Bronchial epithelial cell (primary cell): Measurements from ENCODE around the gene AKAP11. TPM values are rescaled to one million over a fixed set of nuclear protein-coding genes. Genes with fewer than 3 reads are reported as not detected.

Experiments used
- DNase-seq: peaks from one replicate; pipeline ENCODE4 v3.0.0-alpha.2; 2010; ENCODE audit warnings: low read depth
- FAIRE-seq: peaks from 2 replicates; lab custom pipeline; 2011; peaks lifted over from hg19 to GRCh38; lab: Jason Lieb, UNC
- H3K27me3 ChIP-seq: 2 replicates; pipeline ENCODE4 v1.5.1; 2011; ENCODE audit warnings: low read length; ENCODE audit not compliant: control insufficient read depth, insufficient read depth
- H3K36me3 ChIP-seq: 2 replicates; pipeline ENCODE4 v1.5.1; 2011; ENCODE audit warnings: low read length; ENCODE audit not compliant: control insufficient read depth, insufficient read depth
- H3K4me3 ChIP-seq: 2 replicates; pipeline ENCODE4 v1.5.1; 2011; ENCODE audit warnings: mild to moderate bottlenecking, low read depth, low read length, control low read depth
- CTCF ChIP-seq: IDR thresholded peaks from 2 replicates; pipeline ENCODE4 v1.5.1; 2011; ENCODE audit warnings: mild to moderate bottlenecking, moderate library complexity, low read length, control low read depth, inconsistent platforms; ENCODE audit not compliant: insufficient read depth, severe bottlenecking
- total RNA-seq: library from RNA; depleted of rRNA; stranded (reverse); fragments of >200 nt; gene quantifications from 2 replicates; pipeline ENCODE4 v1.2.1, GENCODE V29; 2014

Gene AKAP11
- total RNA-seq, 1 donor from 2014 or later = 13.4 TPM

- Histone ChIP-seq H3K27me3 (no peaks in the 10 kb centered on the region), H3K36me3 (no peaks in the 10 kb centered on the region), H3K4me3 (no peak overlapping the region)
- DNase-seq (no peak), FAIRE-seq (no peak)
- TF ChIP-seq CTCF = no peak
Measured at GRCh38 chr13:42275098-42275471, 3.1 kb downstream of the AKAP11 start.

- DNase-seq (no peak), FAIRE-seq (no peak)
- no peak overlapping the region for H3K4me3 ChIP-seq
- no peaks in the 10 kb centered on the region for H3K36me3 ChIP-seq
- TF ChIP-seq CTCF = no peak
- no peaks in the 10 kb centered on the region for H3K27me3 ChIP-seq
Measured at GRCh38 chr13:42275506-42275905, 3.6 kb downstream of the AKAP11 start.

GRCh38 chr13:42276683-42277082 is 4.7 kb downstream of the AKAP11 start:
- Histone ChIP-seq H3K27me3 (no peaks in the 10 kb centered on the region), H3K4me3 (no peak overlapping the region), H3K36me3 (no peaks in the 10 kb centered on the region)
- DNase-seq (no peak), FAIRE-seq (no peak)
- no peak for TF ChIP-seq CTCF

- H3K36me3 ChIP-seq = no peaks in the 10 kb centered on the region
- FAIRE-seq = no peak
- no peaks in the 10 kb centered on the region for H3K27me3 ChIP-seq
- DNase-seq = no peak
- no peak overlapping the region for H3K4me3 ChIP-seq
- TF ChIP-seq CTCF = no peak
Measured at GRCh38 chr13:42277618-42278276, 5.8 kb downstream of the AKAP11 start.

GRCh38 chr13:42279080-42279479 is 7.1 kb downstream of the AKAP11 start:
- H3K27me3 ChIP-seq = no peaks in the 10 kb centered on the region
- DNase-seq = no peak
- no peak overlapping the region for H3K4me3 ChIP-seq
- TF ChIP-seq CTCF = no peak
- FAIRE-seq = no peak
- H3K36me3 ChIP-seq = no peaks in the 10 kb centered on the region

GRCh38 chr13:42279986-42280385 is 8.0 kb downstream of the AKAP11 start:
- DNase-seq (no peak), FAIRE-seq (no peak)
- no peaks in the 10 kb centered on the region for H3K36me3 ChIP-seq
- H3K27me3 ChIP-seq = no peaks in the 10 kb centered on the region
- TF ChIP-seq CTCF = no peak
- no peak overlapping the region for H3K4me3 ChIP-seq
